T-helper 17 cell (primary cell): ENCODE results near the gene GTPBP2. TPM values are rescaled to one million over a fixed set of nuclear protein-coding genes. Genes with fewer than 3 reads are reported as not detected.
A peak's percentile ranks its signal among the peaks of the same experiment; 100 is the strongest.

ENCODE experiments used
- ATAC-seq: fragments of 150-1000 bp; cut with Tn5 transposase; 2 replicates; pipeline ENCODE4 v1.10.0; 2021; ENCODE audit warnings: mild to moderate bottlenecking, moderate library complexity
- DNase-seq, 3 donors: peaks; one replicate each; pipeline versions ENCODE4 v3.0.0 to v3.0.0-alpha.2; 2020 to 2021
- H3K9me3 ChIP-seq: one replicate; pipeline ENCODE4 v1.7.0; 2013; ENCODE audit warnings: low read length, mild to moderate bottlenecking; ENCODE audit not compliant: control insufficient read depth, poor library complexity, severe bottlenecking
- H3K27ac Mint-ChIP-seq: one replicate; pipeline ENCODE4 v1.8.0; 2022; ENCODE audit warnings: mild to moderate bottlenecking, moderate library complexity, mixed read lengths
- H3K27me3 Mint-ChIP-seq: one replicate; pipeline ENCODE4 v1.8.0; 2022; ENCODE audit warnings: mixed read lengths
- H3K36me3 Mint-ChIP-seq: one replicate; pipeline ENCODE4 v1.8.0; 2022; ENCODE audit warnings: low read depth, mixed read lengths
- H3K4me1 Mint-ChIP-seq: one replicate; pipeline ENCODE4 v1.8.0; 2022; ENCODE audit warnings: mild to moderate bottlenecking, mixed read lengths
- H3K4me3 Mint-ChIP-seq: one replicate; pipeline ENCODE4 v1.8.0; 2022; ENCODE audit warnings: mild to moderate bottlenecking, moderate library complexity, mixed read lengths
- total RNA-seq, 4 donors: library from RNA in 2 of 4; stranded (reverse) in 2 of 4; gene quantifications; one replicate each; pipeline ENCODE4 v1.2.3 and lab custom pipeline; 2022 to 2026

The GTPBP2 gene
- total RNA-seq, 2 donors from 2014 or later = 49.3 to 65.3 TPM

DNA sequence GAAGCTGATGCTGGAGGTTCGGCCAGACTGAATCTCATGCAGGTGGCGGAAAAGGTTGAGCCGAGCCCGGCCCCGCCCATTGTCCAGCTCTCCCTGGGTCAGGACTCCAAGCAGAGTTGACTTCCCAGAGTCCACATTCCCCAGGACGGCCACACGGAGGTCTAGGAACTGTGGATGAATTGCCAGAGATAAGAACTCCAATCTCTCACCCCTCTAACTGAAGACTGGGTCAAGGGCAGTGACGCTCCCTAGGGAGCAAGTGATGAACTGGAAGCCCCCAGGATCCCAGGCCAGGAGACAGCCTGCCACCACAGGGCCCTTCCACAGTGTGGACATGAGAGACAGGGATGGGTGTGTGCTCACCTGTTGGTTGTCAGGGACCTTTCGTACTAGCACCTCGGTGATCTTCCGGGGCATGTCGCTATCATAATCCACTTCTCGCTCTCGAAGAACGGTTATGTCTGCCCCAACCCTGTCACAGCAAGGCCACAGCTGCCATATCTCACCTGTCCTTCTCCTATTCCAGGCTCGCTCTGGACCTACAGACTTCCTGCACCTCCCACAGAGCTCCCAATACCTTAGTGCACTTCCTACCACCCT is 3.6 kb downstream of the GTPBP2 start:
- no peaks in the 10 kb centered on the region for H3K9me3 ChIP-seq
- Mint-ChIP-seq H3K4me1 (peaks cover 32% of the 10 kb centered on the region), H3K27ac (peak overlapping the region; percentile 92), H3K4me3 (no peak overlapping the region), H3K27me3 (no peaks in the 10 kb centered on the region), H3K36me3 (peaks cover 3% of the 10 kb centered on the region)
- DNase-seq (no peak), ATAC-seq (no peak)

DNA sequence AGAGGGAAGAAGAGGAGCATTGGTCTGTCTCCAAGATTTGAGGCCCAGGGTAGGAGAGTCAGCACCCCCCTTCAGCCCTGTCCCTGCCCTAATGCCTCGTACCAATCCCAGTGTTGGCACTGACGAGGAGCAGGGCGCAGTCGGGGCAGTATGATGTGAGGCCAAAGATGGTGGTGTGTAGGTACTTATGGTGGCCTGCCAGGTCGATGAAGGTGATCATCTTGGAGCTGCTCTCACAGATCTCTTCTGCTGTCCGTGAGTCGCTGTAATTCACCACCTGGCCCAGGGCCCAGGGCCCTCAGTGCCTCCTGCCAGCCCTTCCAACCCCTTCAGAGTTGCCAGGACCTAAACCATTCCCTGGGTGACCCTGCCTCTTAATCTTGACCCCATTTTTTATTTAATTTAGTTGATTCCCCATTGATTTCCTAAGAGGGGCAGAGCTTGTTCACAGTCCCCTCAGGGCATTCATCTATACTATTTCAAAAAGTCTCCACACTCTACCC is 4.2 kb downstream of the GTPBP2 start:
- no peaks in the 10 kb centered on the region for H3K9me3 ChIP-seq
- Mint-ChIP-seq H3K27ac (peak overlapping the region; percentile 92), H3K4me3 (no peak overlapping the region), H3K36me3 (peaks cover 3% of the 10 kb centered on the region), H3K27me3 (no peaks in the 10 kb centered on the region), H3K4me1 (peaks cover 29% of the 10 kb centered on the region)
- DNase-seq (no peak), ATAC-seq (no peak)

DNA sequence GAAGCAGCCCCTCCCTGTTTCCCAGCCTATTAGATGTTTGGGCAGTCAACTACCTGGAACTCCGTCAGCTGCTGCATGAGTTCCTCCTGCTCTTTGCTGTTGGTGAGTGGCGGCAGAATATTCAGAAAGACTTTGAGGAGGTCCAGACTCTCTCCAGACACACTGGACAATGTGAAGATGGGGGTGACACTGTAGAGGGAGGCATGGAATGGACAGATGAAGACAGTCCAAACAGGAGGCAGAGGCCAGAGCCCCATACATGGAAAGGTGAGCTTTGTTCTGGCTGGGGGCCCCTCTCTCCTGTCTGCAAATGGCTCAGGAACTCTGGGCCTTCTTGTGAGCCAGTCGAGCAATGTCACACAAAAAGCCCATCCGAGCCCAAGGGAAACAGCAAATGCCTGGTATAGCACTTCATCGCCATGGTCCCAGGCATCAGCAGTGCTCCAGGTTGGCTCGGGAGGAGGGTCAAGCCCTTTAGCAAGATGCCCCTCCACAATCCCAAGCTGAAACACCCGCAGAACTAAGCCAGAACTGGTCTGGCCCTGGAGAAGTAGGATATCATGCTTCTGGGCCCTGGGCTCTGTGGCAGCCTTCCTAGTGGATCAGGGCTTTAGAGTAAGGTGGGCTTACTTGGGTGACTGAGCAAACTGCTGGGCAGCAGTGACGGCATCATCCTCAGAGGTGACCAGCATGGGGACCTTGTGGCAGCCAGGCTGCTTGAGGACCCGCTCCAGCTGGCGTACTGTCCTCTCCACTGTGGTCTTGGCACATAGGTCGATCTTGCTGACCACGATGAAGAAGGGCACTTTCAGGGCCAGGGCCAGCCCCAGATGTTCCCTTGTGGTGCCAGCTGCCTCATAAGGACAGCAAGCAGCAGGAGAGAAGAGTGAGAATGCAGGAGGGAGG is 4.9 kb downstream of the GTPBP2 start:
- ATAC-seq (no peak), DNase-seq (no peak)
- Mint-ChIP-seq H3K27me3 (no peaks in the 10 kb centered on the region), H3K4me3 (no peak overlapping the region), H3K36me3 (peaks cover 3% of the 10 kb centered on the region), H3K27ac (peak overlapping the region; percentile 92), H3K4me1 (peaks cover 26% of the 10 kb centered on the region)
- no peaks in the 10 kb centered on the region for H3K9me3 ChIP-seq

DNA sequence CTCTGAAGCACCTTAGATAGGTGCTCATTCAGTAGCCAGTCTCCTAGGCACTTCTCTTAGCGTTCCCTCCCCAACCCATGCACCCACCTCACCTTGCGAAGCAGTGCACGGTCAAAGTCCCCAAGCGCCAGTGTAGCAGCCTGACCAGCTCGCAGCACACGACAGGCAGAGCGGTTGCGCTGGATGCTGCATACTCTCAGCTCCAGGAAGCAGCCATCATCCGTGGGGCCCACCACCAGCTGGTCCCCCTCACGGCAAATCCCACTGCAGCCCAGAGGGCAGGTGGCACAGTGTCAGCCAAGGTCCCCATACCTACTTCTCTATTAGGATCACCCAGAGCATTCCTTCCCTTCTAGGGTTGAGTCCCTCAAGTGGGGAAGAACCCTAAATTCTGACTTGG is 6.5 kb downstream of the GTPBP2 start:
- no peaks in the 10 kb centered on the region for H3K27me3 Mint-ChIP-seq
- DNase-seq (no peak), ATAC-seq (no peak)
- peaks cover 3% of the 10 kb centered on the region for H3K36me3 Mint-ChIP-seq
- peak overlapping the region; percentile 71 for H3K27ac Mint-ChIP-seq
- H3K4me1 Mint-ChIP-seq = peaks cover 20% of the 10 kb centered on the region
- no peaks in the 10 kb centered on the region for H3K9me3 ChIP-seq
- no peak overlapping the region for H3K4me3 Mint-ChIP-seq

DNA sequence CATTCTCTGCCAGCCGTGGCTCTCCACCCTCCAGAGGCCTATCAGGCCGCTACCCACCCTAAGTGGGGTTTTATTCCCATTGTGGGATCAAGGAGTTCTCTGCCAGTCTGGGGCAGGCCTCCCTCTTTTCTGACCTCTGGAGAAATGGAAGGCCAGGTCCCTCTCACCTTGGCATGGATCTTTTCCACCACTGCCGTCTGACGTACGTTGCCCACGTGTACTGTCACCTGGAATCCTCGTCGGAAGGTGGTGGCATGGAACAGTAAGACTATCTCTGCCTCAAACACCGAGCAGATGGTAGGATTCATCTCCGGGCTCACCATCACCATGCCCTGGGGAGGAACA is 7.3 kb downstream of the GTPBP2 start:
- H3K9me3 ChIP-seq = no peaks in the 10 kb centered on the region
- Mint-ChIP-seq H3K4me3 (no peak overlapping the region), H3K27me3 (no peaks in the 10 kb centered on the region), H3K27ac (no peak overlapping the region), H3K4me1 (peaks cover 15% of the 10 kb centered on the region), H3K36me3 (peaks cover 3% of the 10 kb centered on the region)
- ATAC-seq = no peak
- no peak for DNase-seq

DNA sequence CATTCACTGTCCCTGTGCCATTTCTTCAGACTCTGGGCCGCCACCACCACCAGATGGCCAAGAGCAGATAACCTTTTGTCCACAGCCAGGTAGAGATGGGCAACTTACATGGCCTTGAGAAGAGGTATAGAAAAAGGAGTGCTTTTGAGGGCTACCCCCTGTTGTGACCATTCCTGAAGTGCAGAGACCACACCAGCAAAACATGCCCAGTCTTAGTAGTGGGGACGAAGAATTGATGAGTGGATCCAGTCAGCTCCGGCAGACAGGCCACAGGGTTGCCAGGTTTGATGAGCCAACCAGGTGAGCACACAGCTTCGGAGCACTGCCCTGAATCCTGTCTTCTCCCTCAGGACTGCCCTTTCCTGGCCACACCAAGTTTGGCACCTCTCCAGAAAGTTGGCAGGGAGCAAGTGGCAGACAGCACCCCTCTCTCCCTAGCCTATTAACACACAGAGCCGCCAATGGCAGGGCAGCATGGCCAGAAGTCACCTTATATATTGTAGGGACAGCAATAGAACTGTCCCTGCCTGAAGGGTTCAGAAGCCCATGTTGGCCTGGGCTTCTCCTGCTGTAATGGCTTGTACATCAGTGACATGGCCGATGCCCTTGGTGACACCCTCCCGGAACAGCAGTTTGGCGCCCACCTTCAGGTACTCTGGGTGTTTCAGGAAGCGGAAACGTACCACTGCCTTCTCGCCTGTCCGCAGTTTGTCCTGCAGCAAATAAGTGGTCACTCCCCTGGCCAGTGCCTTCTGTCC is 7.8 kb downstream of the GTPBP2 start:
- no peak for ATAC-seq
- peaks cover 3% of the 10 kb centered on the region for H3K36me3 Mint-ChIP-seq
- no peaks in the 10 kb centered on the region for H3K27me3 Mint-ChIP-seq
- H3K9me3 ChIP-seq = no peaks in the 10 kb centered on the region
- no peak overlapping the region for H3K27ac Mint-ChIP-seq
- H3K4me1 Mint-ChIP-seq = peaks cover 10% of the 10 kb centered on the region
- DNase-seq = no peak
- H3K4me3 Mint-ChIP-seq = no peak overlapping the region

DNA sequence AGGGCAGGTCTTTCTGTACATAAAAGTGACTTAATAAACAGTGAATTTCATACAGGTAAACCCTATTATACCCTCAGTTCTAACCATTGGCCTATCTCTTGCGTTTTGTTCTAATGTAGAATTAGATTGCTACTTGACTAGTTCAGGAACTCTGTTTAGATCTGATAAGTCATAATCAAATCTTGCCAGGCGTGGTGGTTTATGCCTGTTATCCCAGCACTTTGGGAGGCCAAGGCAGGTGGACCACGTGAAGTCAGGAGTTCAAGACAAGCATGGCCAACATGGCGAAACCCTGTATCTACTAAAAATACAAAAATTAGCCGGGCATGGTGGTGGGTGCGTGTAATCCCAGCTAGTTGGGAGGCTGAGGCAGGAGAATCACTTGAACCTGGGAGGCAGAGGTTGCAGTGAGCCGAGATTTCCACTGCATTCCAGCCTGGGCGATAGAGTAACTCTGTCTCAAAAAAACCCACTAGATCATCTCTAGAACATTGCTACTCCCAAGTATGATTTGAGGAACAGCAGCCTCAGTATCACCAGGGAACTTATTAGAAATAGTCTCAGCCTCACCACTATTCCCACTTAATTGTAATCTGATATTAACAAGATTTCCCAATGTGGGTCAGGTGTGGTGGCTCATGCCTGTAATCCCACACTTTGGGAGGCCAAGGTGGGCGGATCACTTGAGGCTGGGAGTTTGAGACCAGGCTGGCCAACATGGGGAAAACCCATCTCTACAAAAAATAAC is 12.2 kb downstream of the GTPBP2 start:
- H3K36me3 Mint-ChIP-seq = peaks cover 5% of the 10 kb centered on the region
- peak overlapping the region; percentile 60 for H3K27ac Mint-ChIP-seq
- no peak for DNase-seq
- H3K4me1 Mint-ChIP-seq = no peaks in the 10 kb centered on the region
- no peak for ATAC-seq
- no peaks in the 10 kb centered on the region for H3K9me3 ChIP-seq
- H3K4me3 Mint-ChIP-seq = no peak overlapping the region
- no peaks in the 10 kb centered on the region for H3K27me3 Mint-ChIP-seq

DNA sequence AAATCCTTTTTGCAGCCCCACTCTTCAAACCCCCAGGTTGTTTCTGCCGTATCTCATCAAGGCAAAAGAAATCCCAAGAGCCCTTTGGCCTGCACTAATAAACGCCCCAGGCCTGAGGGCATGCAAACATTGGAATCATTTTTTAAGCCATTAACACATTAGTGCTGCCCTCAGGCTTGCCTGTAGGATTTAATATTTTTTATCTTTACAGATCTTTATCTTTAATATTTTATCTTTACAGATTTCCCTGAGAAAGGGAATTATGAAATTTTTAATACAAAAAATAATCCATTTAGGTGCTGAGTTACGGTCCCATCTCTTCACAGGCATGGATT is 14.7 kb downstream of the GTPBP2 start:
- no peaks in the 10 kb centered on the region for H3K9me3 ChIP-seq
- Mint-ChIP-seq H3K36me3 (peaks cover 5% of the 10 kb centered on the region), H3K27me3 (no peaks in the 10 kb centered on the region), H3K27ac (no peak overlapping the region), H3K4me3 (no peak overlapping the region), H3K4me1 (peaks cover 3% of the 10 kb centered on the region)
- DNase-seq (no peak), ATAC-seq (no peak)

DNA sequence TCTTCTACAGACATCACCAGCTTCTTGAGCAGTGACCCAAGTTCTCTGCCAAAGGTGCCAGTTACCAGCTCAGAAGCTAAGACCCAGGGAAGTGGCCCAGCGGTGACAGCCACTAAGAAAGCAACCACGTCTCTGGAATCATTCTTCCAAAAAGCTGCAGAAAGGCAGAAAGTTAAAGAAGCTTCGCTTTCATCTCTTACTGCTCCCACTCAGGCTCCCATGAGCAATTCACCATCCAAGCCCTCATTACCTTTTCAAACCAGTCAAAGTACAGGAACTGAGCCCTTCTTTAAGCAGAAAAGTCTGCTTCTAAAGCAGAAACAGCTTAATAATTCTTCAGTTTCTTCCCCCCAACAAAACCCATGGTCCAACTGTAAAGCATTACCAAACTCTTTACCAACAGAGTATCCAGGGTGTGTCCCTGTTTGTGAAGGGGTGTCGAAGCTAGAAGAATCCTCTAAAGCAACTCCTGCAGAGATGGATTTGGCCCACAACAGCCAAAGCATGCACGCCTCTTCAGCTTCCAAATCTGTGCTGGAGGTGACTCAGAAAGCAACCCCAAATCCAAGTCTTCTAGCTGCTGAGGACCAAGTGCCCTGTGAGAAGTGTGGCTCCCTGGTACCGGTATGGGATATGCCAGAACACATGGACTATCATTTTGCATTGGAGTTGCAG is 15.2 kb downstream of the GTPBP2 start:
- Mint-ChIP-seq H3K4me3 (no peak overlapping the region), H3K4me1 (peaks cover 6% of the 10 kb centered on the region), H3K27ac (peak overlapping the region; percentile 45), H3K27me3 (no peaks in the 10 kb centered on the region), H3K36me3 (peaks cover 6% of the 10 kb centered on the region)
- no peaks in the 10 kb centered on the region for H3K9me3 ChIP-seq
- ATAC-seq (no peak), DNase-seq (no peak)

DNA sequence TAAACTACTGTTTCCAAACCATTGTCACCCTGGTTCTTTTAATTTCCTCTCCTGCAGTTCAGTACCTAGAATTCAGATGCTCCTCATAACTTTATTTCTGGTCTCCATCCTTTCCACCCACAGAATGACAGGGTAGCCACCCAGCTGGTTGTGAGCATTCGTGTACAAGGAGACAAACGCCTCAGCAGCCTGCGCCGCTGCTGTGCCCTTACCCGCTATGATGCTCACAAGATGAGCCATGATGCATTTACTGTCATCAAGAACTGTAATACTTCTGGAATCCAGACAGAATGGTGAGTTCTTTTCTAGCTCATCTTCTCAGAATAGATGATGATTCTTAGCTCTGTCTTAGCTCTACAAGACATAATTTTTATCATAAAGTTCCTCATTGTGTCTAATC is 18.6 kb downstream of the GTPBP2 start:
- no peak overlapping the region for H3K4me3 Mint-ChIP-seq
- H3K36me3 Mint-ChIP-seq = peaks cover 12% of the 10 kb centered on the region

DNA sequence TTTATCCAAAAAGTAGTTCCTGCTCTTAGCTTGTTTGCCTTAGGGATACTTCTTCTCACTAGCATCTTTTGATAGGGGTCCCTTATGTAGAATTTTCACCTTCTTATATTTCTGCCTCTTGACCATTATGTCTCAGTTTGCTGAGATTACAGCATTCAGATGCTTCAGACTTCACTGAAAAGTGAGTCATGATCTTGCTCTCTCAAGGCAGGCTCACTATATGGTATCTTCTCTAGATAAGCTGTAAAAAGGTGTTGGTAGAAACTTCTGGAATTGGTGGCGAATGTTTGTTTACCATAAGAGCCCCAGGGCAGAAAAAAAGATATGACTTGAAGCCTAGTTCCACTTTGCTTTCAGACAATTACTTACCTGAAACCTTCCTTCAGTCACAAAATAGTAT is 19.7 kb downstream of the GTPBP2 start:
- H3K27ac Mint-ChIP-seq = no peak overlapping the region
- H3K4me3 Mint-ChIP-seq = no peak overlapping the region

More for the DNA sequence above, 18.6 kb downstream of the GTPBP2 start:
- no peaks in the 10 kb centered on the region for H3K27me3 Mint-ChIP-seq
- H3K27ac Mint-ChIP-seq = peak overlapping the region; percentile 56
- DNase-seq = no peak
- peaks cover 12% of the 10 kb centered on the region for H3K4me1 Mint-ChIP-seq
- no peaks in the 10 kb centered on the region for H3K9me3 ChIP-seq
- ATAC-seq = no peak

DNA sequence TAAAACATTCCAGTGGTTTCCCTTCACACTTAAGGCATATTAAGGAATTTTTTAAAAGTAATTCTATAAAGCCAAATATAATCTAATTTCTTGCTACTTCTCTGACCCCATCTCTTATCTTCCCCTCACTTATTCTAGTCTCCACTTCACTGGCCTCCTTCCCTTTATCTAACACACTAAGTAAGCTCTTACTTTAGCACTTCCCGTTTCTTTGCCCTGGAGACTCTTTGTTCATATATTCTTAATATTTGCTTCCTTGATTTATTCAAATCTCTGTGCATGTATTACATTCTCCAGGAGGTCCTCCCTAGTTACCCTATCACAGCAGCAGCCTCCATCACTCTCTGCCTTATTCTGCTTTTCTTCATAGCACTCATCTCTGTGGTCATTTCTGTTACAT is 20.3 kb downstream of the GTPBP2 start:
- Mint-ChIP-seq H3K4me1 (peaks cover 12% of the 10 kb centered on the region), H3K4me3 (no peak overlapping the region), H3K27ac (no peak overlapping the region), H3K36me3 (peaks cover 11% of the 10 kb centered on the region), H3K27me3 (no peaks in the 10 kb centered on the region)
- ATAC-seq (no peak), DNase-seq (no peak)
- H3K9me3 ChIP-seq = no peaks in the 10 kb centered on the region

More for the DNA sequence above, 19.7 kb downstream of the GTPBP2 start:
- Mint-ChIP-seq H3K36me3 (peaks cover 12% of the 10 kb centered on the region), H3K27me3 (no peaks in the 10 kb centered on the region), H3K4me1 (peaks cover 12% of the 10 kb centered on the region)
- no peaks in the 10 kb centered on the region for H3K9me3 ChIP-seq
- ATAC-seq (no peak), DNase-seq (no peak)
